PC-9 (cell line): Measurements from ENCODE around the gene POLD2. TPM values are rescaled to one million over a fixed set of nuclear protein-coding genes. Genes with fewer than 3 reads are reported as not detected.

ENCODE experiments used
- BruUV-seq: library from RNA; stranded (reverse); fragments of 400-500 nt; replicated peaks from 2 replicates; lab custom pipeline; 2021; lab: Mats Ljungman, UMichigan
- CTCF ChIA-PET: fragments of 300-600 bp; sonication (Branson Sonifier 250); formaldehyde crosslinking; loops from one replicate; lab custom pipeline; 2022; ENCODE audit warnings: antibody characterized with exemption; lab: Charles Lee
- POLR2A ChIA-PET: fragments of 300-600 bp; sonication (Branson Sonifier 250); formaldehyde crosslinking; loops from one replicate; lab custom pipeline; 2022; ENCODE audit warnings: antibody characterized with exemption; ENCODE audit not compliant: unreplicated experiment; lab: Charles Lee
- DNase-seq, 2 experiments: peaks; one replicate each; pipeline versions ENCODE4 v3.0.0 to v3.0.0-alpha.2; 2015 to 2022; ENCODE audit warnings: mixed read lengths in 1 of 2
- H2AFZ ChIP-seq: fragments of 200-600 bp; sonication (generic); 2 replicates; pipeline ENCODE4 v1.8.1; 2017; ENCODE audit warnings: antibody characterized with exemption
- H3F3A ChIP-seq: fragments of 200-600 bp; sonication (generic); 2 replicates; pipeline ENCODE4 v1.8.1; 2017; ENCODE audit warnings: antibody characterized with exemption, mild to moderate bottlenecking, low read depth; ENCODE audit not compliant: insufficient read depth
- H3K27ac ChIP-seq: fragments of 200-600 bp; sonication (generic); 2 replicates; pipeline ENCODE4 v1.6.1; 2016; ENCODE audit warnings: mixed run types
- H3K27me3 ChIP-seq: fragments of 200-600 bp; sonication (generic); 2 replicates; pipeline ENCODE4 v1.6.1; 2016; ENCODE audit warnings: low read depth, mixed run types; ENCODE audit not compliant: insufficient read depth
- H3K36me3 ChIP-seq: fragments of 200-600 bp; sonication (generic); 2 replicates; pipeline ENCODE4 v1.6.1; 2016; ENCODE audit warnings: low read depth, mixed run types
- H3K4me1 ChIP-seq: fragments of 200-600 bp; sonication (generic); replicated peaks from 2 replicates; pipeline ENCODE4 v1.6.1; 2016; ENCODE audit warnings: mixed run types; ENCODE audit not compliant: insufficient read depth
- H3K4me2 ChIP-seq: fragments of 200-600 bp; sonication (generic); 2 replicates; pipeline ENCODE4 v1.6.1; 2017; ENCODE audit warnings: mixed run types
- H3K4me3 ChIP-seq: fragments of 200-600 bp; sonication (generic); 2 replicates; pipeline ENCODE4 v1.6.1; 2016; ENCODE audit warnings: mixed run types
- H3K79me2 ChIP-seq: fragments of 200-600 bp; sonication (generic); 2 replicates; pipeline ENCODE4 v1.6.1; 2017; ENCODE audit warnings: low read depth, mixed run types
- H3K9me2 ChIP-seq: fragments of 200-600 bp; sonication (generic); 2 replicates; pipeline ENCODE4 v1.8.1; 2017; ENCODE audit warnings: mild to moderate bottlenecking; ENCODE audit not compliant: insufficient read depth
- H3K9me3 ChIP-seq: fragments of 200-600 bp; sonication (generic); 2 replicates; pipeline ENCODE4 v1.8.1; 2016; ENCODE audit warnings: low read depth; ENCODE audit not compliant: insufficient read depth
- H4K20me1 ChIP-seq: fragments of 200-600 bp; sonication (generic); 2 replicates; pipeline ENCODE4 v1.8.1; 2017; ENCODE audit not compliant: insufficient read depth
- CTCF ChIP-seq: fragments of 200-600 bp; sonication (generic); conservative IDR thresholded peaks from 2 replicates; pipeline ENCODE4 v1.6.1; 2017; ENCODE audit warnings: mixed run types, antibody characterized with exemption, mild to moderate bottlenecking, moderate library complexity
- EZH2 ChIP-seq: fragments of 200-600 bp; sonication (generic); IDR thresholded peaks from 2 replicates; pipeline ENCODE4 v1.8.0; 2017; ENCODE audit warnings: antibody characterized with exemption, low read depth
- intact Hi-C: fragments of 100-400 bp; cut with micrococcal nuclease; formaldehyde crosslinking; loops from one replicate; pipeline ENCODE4 v1.10.0; 2022; ENCODE audit not compliant: unreplicated experiment
- total RNA-seq: library from RNA; stranded (reverse); gene quantifications from 2 replicates; pipeline ENCODE4 v1.2.3, GENCODE V29; 2021

The POLD2 gene
- total RNA-seq, 1 experiment from 2014 or later = 249 TPM

GRCh38 chr7:44094883-44095592 is 28.3 kb downstream of the POLD2 start:
- intact Hi-C loops = no loop called here
- no peaks in the 10 kb centered on the region for H3K27me3 ChIP-seq
- no peak overlapping the region for H3K4me2 ChIP-seq
- H3K36me3 ChIP-seq = no peaks in the 10 kb centered on the region
- DNase-seq = no peak
- no peak overlapping the region for H3K4me3 ChIP-seq
- H3K27ac ChIP-seq = no peak overlapping the region
- BruUV-seq = no TSS peak
- H2AFZ ChIP-seq = no peak overlapping the region
- no peaks in the 10 kb centered on the region for H3K9me2 ChIP-seq
- H4K20me1 ChIP-seq = no peaks in the 10 kb centered on the region
- TF ChIP-seq CTCF (no peak), EZH2 (no peak)
- no peaks in the 10 kb centered on the region for H3F3A ChIP-seq
- H3K79me2 ChIP-seq = no peaks in the 10 kb centered on the region
- no peaks in the 10 kb centered on the region for H3K9me3 ChIP-seq
- ChIA-PET POLR2A (no interaction called here), CTCF (no interaction called here)
- H3K4me1 ChIP-seq = no peaks in the 10 kb centered on the region

DNA sequence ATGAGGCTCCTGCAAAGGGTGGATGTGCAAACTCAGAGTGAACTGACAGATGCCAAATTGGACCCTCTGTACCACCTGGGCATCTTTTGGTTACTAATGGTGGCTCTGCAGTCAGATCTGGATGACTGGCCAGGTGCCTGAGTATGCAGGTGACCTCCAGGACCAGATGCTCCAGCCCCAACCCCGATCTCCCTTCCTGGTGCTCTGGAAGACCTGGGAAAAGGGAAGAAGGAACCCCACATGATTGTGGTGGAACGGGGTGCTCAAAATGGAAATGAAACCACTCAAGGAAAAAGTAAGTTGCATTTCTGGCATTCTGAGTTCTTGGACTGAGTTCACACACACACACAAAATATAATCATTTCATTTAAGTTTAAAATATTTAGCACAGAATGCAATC is 29.0 kb downstream of the POLD2 start:
- no peak overlapping the region for H3K27ac ChIP-seq
- H3K4me3 ChIP-seq = no peak overlapping the region
- no peak overlapping the region for H2AFZ ChIP-seq
- CTCF ChIA-PET = no interaction called here
- H3F3A ChIP-seq = no peaks in the 10 kb centered on the region
- DNase-seq = no peak
- no peaks in the 10 kb centered on the region for H3K79me2 ChIP-seq
- TF ChIP-seq CTCF (no peak), EZH2 (no peak)
- no TSS peak for BruUV-seq
- POLR2A ChIA-PET = no interaction called here
- H3K9me3 ChIP-seq = no peaks in the 10 kb centered on the region
- H3K4me1 ChIP-seq = peaks cover 2% of the 10 kb centered on the region; the same call in 1 of the 2 replicates
- H3K27me3 ChIP-seq = no peaks in the 10 kb centered on the region
- no peaks in the 10 kb centered on the region for H3K36me3 ChIP-seq
- no peak overlapping the region for H3K4me2 ChIP-seq
- H4K20me1 ChIP-seq = no peaks in the 10 kb centered on the region
- no peaks in the 10 kb centered on the region for H3K9me2 ChIP-seq
- intact Hi-C loops = no loop called here

- POLR2A ChIA-PET = no interaction called here
- no peaks in the 10 kb centered on the region for H3F3A ChIP-seq
- CTCF ChIA-PET = interaction anchor here (0.6 kb wide), 1 partner anchor 380 kb away, joined by 3 read pairs; no protein-coding TSS in a partner anchor
These were observed 30.2 kb downstream of the POLD2 start for GRCh38 chr7:44093102-44093641.

More at GRCh38 chr7:44093102-44093641, 30.2 kb downstream of the POLD2 start:
- no peak overlapping the region for H3K4me3 ChIP-seq
- no peak overlapping the region for H3K27ac ChIP-seq
- H2AFZ ChIP-seq = no peak overlapping the region; the same call in 1 of the 2 replicates
- no TSS peak for BruUV-seq
- H3K27me3 ChIP-seq = no peaks in the 10 kb centered on the region
- H3K9me2 ChIP-seq = no peaks in the 10 kb centered on the region
- no peaks in the 10 kb centered on the region for H3K9me3 ChIP-seq
- H3K36me3 ChIP-seq = no peaks in the 10 kb centered on the region
- DNase-seq = no peak
- TF ChIP-seq EZH2 = no peak
- no peak for TF ChIP-seq CTCF
- no peaks in the 10 kb centered on the region for H3K79me2 ChIP-seq
- intact Hi-C loops = no loop called here
- H3K4me2 ChIP-seq = no peak overlapping the region
- peaks cover 6% of the 10 kb centered on the region; the same call in 1 of the 2 replicates for H3K4me1 ChIP-seq
- H4K20me1 ChIP-seq = no peaks in the 10 kb centered on the region
